HG03521 (cell line): Measurements from ENCODE around the gene NDUFAF3.

ENCODE experiments used
- ATAC-seq: cut with Tn5 transposase; IDR thresholded peaks from one replicate; pipeline ENCODE4 v1.9.1; 2021; ENCODE audit warnings: mild to moderate bottlenecking, moderate library complexity; ENCODE audit not compliant: unreplicated experiment

NDUFAF3 gene

DNA sequence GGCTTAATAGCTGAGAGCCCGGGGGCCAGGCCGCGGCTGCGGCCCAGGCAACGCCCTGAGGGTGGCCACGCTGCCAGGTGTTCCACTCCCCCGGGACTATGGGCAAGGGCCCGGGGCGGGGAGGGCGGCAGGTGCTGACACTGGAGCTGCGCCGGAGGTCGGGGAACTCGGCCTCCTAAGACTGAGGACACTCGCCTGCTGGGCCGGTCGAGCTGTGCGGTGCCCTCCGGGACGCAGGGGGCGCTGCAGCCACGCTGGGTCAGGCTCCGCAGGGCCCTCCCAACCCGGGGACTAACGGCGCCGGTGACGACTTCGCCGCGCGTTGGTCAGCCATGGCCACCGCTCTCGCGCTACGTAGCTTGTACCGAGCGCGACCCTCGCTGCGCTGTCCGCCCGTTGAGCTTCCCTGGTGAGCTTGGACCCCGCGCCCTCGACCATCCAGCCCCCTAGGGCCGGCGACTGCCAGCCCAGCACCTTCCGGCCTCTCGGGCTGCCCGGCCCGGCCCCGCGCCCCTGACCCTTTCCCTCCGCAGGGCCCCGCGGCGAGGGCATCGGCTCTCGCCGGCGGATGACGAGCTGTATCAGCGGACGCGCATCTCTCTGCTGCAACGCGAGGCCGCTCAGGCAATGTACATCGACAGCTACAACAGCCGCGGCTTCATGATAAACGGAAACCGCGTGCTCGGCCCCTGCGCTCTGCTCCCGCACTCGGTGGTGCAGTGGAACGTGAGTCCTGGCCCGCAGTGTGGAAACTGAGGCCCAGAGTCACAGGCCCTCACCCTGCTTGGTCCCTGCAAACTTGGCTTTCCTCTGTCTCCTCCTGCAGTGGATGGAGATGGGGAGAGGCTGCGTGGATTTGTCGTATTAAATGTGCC lies at the start of gene NDUFAF3:
Gene NDUFAF3 (plus strand): TSS at position 309 of the 875 bp plus-strand sequence. CDS start 24 bp downstream, at position 333.
- ATAC-seq = peak; percentile 49

DNA sequence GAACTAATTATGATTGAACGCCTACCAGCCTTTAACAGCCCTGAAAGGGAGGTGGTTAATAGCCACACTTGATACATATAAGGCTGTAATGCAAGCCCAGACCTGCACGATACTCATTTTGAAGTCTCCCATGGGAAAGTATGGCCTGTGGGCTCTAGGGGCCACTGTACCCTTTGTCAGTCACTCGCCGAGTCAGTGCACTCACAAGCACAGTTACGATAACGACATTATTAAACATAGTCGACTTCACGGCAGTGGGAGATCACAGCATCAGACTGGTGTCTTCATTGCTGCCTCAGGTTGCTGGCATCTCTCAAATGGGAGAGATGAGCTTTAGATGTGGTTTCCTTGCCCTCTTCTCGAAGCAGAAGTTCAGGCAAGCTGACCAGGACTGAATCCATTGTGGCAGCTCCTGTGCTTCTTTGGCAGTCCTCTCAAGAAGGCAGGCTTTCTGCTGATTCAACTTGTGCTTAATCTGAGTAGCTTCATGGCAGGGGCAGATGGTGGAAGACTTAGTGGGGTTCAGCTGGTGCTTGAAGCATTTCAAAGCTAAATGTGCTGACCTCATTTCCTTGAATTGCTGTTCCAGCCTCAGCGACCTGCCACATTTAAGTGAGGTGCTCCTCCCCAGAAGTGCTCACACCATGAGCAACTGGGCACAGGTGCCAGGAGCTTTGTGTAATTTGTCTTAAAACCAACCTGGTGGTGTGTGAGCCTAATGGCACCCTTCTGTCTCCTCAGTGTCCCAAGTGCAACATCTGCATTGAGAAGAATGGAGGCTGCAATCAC lies 47.7 kb upstream of the NDUFAF3 start:
- ATAC-seq = no peak

DNA sequence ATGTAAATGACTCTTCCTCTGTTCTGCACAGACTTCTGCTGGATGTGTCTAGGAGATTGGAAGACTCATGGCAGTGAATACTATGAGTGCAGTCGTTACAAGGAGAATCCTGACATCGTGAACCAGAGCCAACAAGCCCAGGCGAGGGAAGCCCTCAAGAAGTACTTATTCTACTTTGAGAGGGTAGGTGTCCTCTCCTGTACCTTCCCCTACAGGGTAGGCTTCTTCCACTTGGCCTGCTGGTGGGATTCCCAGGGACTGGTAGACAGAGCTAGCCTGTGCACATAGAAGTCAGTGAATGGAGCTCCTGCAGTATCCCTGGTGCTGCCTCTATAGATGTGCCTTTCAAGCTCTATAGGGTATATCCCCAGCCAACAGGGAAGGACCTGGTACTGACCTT lies 42.5 kb upstream of the NDUFAF3 start:
- ATAC-seq = no peak

DNA sequence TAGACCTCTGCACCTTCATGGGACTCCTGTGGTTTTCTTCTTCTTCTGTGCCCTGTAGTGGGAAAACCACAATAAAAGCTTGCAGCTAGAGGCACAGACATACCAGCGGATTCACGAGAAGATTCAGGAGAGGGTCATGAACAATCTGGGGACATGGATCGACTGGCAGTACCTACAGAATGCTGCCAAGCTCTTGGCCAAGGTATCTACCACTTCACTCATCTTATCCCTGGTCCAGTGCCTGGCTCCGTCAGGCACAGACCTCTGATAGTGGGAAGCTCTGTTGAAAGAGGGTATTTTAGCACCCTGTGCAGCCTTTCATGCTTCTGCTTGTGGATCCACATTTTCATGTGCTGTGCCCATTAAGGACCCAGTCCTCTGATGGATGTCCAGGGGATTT lies 41.6 kb upstream of the NDUFAF3 start:
- no peak for ATAC-seq

GRCh38 chr3:48982016-48982415 lies 39.9 kb upstream of the NDUFAF3 start:
- ATAC-seq = no peak

DNA sequence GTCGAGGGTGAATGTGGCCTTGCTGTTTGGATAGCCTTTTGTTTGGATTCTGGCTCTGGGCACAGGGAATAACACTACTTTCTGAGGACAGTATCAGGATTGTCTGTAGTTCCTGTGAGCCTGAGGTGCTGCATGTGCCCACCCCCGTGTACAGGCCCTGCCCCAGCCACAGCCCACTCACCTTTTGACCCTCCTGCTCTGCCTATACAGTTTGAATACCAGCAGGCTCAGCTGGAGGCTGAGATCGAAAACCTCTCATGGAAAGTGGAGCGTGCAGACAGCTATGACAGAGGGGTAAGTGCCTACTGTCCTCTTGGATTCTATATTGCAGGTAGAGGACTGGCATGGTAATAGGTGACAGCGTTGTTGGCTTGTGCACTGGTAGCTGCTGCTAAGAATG lies 39.2 kb upstream of the NDUFAF3 start:
- ATAC-seq = no peak

GRCh38 chr3:48983096-48983495 lies 38.8 kb upstream of the NDUFAF3 start:
- ATAC-seq = no peak

- ATAC-seq = no peak
Measured at GRCh38 chr3:48984663-48985062, 37.3 kb upstream of the NDUFAF3 start.

DNA sequence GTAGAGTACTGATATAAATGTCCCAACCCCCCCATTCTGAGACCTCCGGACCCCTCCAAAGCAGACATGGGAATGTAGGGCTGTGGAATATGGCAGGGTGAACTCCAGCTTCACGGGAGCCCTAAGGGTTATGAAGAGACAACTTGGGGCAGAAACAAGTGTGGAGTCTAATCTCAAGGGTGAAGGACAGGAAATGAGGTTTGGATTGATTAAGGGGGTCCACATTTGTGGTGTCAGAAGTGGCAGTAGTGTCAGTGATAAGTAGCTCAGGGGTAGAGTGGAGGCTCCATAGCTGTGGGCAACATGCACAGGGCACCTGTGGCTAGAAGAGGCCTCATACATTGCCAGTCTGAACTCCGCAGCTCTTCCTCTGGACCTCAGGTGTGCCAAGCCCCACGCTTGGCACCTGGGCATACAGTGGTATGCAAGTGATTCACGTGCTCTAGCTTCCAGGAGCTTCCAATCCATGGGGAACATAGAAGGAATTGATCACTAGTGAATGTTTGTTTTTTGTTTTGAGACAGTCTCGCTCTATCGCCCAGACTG lies 36.0 kb upstream of the NDUFAF3 start:
- no peak for ATAC-seq

GRCh38 chr3:48989126-48989795 lies 32.7 kb upstream of the NDUFAF3 start:
- no peak for ATAC-seq

GRCh38 chr3:48989796-48990635 lies 31.9 kb upstream of the NDUFAF3 start, which contains the start of gene P4HTM:
TSS of gene P4HTM (plus strand) at chr3:48990241. CDS start at chr3:48990257, 16 bp downstream.
- ATAC-seq = peak; percentile 43

DNA sequence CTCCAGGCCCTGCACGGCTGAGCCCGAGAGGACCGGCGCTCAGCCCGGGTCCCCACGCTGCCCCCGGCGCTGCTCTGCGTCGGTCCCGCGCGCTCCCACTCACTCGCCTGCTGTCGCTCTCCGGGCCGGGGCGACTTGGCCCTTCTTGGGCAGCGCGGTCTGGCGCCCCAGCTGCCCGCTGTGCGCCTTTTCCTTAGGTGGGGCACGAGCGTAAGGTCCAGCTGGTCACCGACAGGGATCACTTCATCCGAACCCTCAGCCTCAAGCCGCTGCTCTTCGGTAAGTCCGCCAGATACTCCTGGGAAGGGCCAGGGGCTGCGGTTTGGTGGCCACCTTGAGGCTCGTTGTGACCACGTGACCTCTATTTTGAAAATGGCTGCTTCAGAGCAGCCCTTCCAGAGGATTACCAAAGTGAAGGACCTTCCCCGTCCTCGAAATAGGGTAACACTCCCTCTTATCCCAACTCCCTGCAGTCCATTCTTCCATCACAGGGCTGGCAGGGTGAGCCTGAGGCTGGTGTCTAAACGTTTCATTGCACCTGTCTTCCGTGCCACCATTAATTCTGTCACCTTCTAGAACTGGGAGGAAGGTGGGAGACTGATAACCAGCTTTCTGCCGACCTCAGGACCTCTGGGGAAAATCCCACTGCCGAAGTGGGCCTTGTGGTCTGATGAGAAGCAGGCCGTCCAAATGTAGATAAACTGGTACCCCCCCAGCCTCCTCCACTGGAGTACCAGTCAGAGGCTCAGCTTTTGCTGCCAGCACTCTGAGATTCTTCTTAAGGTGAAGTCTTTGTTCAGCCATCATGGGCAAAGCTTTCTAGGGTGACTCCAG lies 31.1 kb upstream of the NDUFAF3 start:
- peak; percentile 11 for ATAC-seq

GRCh38 chr3:48991851-48992545 lies 29.9 kb upstream of the NDUFAF3 start:
- no peak for ATAC-seq

GRCh38 chr3:48993834-48994233 lies 28.1 kb upstream of the NDUFAF3 start:
- ATAC-seq = no peak

DNA sequence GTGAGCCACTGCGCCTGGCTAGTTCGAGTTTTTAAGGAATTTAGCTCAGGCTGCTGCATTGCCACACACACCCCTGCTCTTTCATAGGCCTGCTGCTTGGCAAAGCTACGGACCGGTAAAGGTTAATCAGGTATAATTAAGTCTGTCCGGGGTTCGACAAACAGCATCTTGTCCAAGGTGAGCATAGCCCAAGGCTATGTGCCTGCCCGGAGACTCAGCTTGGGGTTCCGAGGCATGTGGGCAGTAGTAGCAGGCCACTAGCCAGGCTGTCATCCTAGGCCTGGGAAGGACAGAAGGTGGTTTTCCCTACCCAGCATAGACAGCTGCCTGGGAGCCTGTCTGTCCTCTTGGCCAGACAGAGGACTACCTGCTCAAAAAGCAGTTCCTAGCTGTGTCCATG lies 25.3 kb upstream of the NDUFAF3 start:
- no peak for ATAC-seq

GRCh38 chr3:48997102-48997635 lies 24.8 kb upstream of the NDUFAF3 start:
- ATAC-seq = no peak

- no peak for ATAC-seq
Measured at GRCh38 chr3:48997714-48998637, 23.9 kb upstream of the NDUFAF3 start.
